HG03460 (cell line): ENCODE results near the gene PRELID3B.

Source experiments
- ATAC-seq: cut with Tn5 transposase; IDR thresholded peaks from one replicate; pipeline ENCODE4 v1.9.1; 2021; ENCODE audit not compliant: unreplicated experiment

PRELID3B gene

DNA sequence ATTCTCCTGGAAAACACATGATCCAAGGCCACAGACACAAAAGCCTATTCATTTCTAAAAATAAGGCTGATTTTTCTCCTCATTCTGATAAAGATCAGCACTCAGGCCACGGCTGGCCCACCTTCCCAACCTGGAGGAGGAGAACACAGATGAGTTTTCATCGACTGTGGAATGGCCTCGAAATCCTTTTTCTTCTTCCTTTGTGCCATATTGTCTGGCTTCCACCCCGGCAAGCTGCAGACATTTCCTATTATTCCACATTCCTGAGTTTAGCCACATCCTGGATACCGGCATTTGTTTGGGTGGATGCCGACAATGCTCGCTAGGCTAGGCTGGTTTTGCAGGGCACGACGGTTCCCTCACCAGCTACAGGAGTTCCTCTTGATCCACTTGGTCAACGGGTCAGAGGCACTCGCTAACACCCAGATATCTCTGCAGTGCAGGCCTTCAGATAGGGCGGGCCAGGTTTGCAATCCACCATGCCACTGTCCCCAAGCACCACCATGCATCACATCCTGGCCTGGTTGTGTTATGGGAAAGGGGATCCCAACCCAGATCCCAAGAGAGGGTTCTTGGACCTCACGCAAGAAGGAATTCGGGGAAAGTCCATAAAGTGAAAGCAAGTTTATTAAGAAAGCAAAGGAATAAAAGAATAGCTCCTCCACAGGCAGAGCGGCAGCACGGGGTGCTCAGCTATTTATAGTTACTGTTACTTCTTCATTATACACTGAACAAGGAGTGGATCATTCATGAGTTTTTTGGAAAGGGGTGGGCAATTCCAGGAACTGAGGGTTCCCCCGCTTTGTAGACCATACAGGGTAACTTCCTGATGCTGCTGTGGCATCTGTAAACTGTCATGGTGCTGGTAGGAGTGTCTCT, 31.4 kb downstream of the PRELID3B start:
- ATAC-seq = no peak

DNA sequence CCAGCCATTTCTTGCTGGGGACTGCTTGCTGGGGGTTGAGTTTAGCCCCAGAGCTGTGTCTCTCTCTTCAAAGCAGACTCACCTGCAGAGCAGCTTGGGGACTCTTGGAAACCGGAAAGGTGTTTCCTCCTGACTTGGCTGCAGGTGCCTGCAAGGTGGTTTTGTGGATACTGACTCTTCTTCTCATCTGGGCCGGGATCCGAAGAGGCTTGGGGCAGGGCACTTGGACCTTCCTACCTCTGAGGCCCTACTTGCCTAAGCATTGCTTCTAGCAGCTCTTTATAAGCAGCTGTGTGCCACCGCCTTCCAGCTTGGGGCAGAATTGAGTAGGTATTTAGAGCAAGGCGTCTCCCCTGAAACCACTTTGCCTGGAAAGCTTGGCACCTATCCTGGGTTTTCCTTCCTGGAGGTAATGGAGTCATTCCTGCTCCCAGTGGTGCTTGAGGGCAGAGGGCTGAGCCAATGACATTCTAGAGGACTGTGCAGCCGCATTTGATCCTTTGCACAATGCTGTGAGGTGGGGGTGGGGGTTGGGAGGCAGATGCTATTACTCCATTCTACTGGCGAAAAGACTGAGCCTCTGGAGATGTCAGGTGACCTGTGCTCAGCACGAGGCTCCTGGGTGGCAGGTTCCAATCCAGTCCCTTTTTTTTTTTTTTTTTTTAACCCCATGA, 32.1 kb downstream of the PRELID3B start:
- no peak for ATAC-seq

DNA sequence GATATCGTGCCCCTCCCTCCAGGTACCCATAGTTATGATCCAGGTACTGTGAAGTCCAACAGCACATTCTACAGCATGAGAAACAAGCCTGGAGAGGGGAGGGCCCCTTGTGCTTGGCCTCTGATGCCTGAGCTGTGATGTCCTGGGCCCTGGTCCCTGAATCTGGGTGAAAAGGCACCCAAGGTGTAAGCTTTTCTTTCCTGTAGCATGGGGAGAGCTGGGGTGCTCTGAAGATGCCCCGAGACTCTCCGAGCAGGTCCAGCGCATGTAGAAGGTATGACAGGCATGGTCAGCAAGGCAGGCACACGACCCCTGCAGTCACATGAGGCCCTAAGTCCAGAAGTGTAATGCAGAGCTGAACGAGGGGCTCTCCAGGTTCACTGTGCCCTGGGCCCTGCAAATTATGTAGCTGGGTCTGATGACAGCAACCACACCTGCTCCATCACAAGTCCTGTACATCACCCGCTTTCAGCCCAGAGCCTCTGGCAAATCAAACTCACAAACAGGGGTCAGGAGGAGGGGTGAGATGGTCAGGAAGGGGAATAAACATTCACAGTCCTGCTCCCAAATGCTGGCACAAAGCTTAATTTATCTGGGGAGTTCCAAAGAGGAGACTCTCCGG, 33.8 kb downstream of the PRELID3B start:
- ATAC-seq = no peak

DNA sequence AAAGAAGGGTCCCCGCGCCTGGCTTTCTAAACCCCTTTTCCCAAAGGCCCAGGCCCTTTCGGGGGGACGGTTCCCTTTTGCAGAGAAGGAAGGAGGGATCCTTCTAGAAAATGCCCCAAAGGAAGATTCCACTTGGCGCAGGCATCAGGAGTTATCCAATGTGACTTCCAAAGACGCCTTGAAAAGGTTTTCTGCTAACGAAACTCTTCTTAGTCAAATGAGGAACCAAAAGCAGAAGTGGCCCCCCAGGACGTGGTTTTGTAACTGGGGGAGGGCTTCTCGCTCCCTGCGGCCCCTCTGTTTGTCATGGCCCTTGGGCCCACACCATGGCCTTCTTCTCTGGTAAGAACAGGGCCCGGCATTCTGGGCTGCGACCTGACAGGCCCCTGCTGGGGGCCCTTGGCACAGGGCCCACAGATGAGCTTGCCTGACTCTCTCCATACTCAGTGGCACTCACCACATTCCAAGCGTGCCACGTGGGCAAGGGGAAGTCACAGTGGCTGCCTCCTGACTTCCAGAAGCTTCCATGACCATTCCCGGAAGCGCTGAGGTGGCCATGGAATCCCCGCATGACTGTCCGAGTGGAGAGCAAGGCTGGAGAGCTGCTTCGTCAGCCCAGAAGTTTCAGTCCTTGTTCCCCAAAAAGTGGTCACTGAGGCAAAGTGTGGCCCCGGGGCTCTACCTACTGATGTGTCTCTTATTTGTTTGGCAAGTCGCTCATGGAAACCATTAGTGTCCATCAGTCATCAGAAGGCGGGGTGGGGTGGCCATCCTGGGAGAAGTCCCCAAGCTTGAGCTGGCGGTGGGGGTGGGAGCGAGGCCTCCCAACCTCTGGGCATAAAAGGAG, 34.7 kb downstream of the PRELID3B start:
- ATAC-seq = peak; percentile 34

DNA sequence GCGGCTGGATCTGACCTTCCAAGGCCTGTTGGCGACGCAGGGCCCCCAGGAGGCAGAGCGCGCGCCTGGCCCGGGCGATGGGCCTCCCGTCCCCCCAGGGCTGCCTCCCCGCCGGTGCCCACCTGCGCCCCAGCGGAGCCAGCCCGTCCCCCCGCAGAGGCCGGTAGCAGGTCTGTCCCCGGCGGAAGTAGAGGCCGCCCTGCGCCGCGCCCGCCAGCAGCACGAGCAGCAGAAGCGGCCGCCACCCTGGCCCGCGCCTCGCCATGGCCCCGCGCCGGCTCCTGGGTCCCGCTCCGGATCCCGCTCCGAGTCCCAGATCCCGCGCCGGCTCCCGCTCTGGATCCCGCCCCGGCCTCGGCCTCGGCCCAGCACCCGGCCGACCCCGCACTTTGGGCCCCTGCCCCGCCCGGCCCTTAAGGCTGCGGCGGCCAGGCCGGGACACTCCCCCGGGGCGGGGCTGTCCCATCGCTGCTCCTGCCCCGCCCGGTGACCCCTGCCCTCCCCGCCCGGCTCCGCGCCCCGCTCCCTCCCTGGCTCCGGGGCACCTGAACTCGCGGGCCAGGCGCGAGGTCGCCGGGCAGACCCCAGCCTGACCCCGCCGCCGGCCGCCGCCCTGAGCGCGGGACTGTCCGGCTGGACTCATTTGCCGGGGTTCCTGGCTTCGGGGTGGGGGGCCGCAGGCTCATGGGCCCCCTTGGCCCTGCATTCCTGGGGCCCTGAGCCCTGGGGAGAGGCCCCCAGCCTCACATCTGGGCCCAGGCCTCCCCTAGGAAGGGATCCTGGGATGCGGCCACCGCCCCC, 35.5 kb downstream of the PRELID3B start, which contains the start of gene CTSZ:
Gene CTSZ, minus strand, starts transcription at position 391 of the 801 bp plus-strand sequence. Its CDS starts 126 bp downstream, at position 265.
- ATAC-seq = peak; percentile 18

DNA sequence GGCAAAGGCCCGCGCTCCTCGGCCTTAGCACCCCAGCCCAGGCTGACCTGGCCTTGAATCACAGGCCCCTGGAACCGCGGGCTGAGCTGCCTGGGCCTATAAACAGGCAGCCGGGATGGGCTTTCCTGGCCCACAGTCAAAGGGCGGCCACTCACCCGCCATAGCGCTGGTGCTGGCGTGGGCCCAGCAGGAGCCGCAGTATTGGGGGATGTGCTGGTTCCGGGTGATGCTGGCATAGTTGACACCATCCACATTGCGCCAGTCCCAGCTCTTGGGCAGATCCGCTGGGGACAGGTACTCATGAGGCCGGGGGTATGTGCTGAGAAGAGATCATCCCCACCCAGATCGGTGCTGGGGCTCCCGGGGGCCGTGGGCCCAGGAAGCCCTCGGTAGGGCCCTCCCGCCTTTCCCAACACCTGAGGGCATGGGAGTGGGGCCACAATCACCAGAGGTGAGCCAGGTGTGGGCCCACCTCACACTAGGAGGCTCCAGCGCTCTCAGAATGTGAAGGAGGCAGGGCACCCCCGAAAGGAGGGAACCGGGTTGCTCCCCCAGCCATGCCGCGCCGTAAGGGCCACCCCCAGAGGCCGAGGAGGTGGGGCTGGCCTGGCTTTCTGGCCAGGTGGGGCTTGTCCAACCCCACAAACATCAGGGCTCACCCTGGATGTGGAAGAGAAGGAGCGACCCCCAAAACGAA, 36.3 kb downstream of the PRELID3B start:
- ATAC-seq = no peak

DNA sequence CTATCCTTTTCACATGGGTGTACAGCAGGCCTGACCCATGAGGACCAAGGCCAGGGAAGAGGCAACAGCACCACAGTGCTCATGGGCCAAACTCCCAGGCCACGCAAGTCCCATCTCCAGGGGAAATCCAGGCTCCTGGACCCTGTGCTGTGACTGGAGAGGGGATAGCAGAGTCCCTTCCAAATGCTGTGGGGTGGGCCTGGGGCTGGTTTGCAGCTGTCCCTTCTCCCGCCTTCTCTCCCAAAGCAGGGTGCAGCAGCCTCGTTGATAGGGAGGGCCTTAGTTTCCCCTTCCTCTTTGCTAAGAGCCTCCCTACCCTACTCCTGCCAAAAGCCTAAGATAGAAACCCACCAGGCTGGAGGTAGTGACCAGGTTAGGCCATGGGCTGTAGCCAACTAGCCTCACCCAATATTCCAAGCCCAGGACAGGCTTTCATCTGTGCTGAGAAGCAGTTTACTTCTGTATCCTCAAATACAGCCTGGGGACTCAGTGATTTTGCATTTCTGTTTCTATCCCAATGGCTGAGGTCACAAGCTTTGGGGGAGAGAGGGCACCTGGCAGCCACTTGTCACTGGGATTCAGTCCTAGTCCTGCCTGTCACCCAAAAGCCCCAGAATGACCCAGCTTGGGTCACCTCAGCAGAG, 36.9 kb downstream of the PRELID3B start:
- no peak for ATAC-seq

DNA sequence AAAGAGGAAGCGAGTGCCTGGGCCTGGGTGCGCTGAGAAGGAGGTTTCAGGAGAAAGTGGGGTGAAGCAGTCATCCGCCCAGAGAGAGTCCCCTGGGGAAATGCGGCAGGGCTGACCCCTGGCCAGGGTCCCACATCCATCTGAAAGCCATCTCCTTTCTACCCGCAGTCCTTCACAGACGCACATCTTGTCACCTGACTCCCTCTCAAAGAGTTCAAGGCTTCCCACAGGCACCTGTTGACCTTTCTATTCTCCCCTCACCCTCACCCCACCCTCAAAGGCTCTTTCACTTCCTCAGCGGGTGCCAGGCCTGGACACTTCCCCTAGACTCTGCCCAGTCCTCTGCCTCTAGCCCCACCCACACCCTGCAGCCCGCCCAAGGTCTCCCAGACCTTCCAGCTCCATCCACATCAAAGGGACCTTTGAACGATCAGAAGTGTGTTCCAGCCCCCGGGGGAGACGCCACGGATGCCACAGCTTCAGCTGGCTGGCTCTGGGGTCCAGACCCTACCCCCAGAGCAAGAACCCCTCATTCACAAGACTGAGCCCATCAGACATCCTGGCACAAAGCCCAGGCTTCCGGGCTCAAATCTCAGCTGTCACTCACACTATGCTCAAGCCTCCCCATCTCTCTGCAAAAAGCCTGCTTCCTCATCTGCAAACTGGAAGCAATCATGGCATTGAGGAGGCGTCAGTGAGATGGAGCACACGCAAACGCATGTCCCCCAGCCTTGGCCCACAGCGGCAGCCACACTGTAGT, 37.6 kb downstream of the PRELID3B start:
- ATAC-seq = peak; percentile 58

DNA sequence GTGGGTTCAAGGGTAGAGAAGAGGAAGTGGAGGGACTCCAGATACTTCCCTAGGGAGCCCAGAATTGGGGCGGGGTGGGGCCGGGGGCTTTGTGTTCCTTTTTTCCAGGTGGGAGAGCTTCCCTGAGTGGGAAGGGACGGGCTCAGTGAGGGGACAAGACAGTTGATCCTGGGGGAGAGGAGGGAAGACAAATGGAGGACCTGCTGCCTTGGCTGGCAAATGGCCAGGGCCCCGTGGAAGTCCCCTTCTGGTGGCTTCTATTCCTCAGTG, 38.2 kb downstream of the PRELID3B start:
- ATAC-seq = no peak

DNA sequence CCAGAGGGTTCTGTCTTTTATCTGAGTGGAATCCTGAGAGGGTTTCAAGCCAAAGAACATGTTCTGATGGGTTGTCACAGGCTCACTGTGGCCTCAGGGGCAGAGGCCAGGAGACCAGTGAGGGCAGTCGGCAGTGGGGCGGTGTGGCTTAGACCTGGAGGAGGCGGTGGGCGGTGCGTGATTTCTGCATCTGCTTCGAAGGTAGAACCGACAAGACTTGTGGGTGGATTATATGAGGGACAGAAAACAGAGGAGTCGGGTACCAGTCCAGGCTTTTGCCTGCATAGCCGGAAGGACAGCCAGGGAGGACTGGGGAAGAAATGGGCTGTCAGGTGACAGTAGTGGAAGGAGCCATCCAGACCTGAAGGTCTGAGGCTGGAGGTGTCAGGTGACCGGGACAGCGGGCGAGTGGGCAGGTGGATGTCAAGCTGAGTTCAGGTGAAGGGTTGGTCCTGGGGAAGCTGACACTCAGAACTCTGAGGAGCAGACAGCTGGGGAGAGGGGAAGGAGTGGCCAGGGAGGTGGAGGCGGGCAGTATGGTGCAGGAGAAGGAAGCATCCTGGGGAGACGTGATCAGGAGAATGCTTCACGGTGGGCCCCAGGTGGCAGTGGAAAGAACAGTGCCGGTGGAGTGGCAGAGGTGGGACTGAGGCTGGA, 38.6 kb downstream of the PRELID3B start:
- no peak for ATAC-seq

DNA sequence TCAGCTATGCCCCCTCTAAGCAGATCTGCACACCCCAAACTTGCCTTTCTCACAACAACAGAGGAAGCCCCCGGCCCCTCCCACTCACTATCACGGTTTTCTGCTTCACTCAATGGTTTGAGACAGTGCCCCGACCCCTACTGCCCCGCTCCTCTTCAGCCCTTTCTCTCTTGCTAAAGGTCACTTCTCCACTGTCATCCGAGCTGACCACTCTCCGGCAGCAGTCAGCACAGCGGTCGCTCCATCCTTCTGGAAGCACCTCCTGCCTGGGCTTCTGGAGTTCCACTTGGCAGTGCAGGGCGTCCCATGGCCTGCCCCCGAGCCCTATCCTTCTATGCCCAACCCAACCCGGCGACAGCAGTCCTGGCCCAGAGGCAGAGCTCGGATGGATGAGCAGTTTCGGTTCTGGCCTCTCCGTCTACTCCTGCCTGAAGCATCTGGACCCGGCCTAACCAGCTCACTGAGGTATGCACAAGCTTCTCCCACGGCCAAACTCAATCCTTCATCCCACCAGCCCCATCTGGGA, 39.6 kb downstream of the PRELID3B start:
- ATAC-seq = no peak

DNA sequence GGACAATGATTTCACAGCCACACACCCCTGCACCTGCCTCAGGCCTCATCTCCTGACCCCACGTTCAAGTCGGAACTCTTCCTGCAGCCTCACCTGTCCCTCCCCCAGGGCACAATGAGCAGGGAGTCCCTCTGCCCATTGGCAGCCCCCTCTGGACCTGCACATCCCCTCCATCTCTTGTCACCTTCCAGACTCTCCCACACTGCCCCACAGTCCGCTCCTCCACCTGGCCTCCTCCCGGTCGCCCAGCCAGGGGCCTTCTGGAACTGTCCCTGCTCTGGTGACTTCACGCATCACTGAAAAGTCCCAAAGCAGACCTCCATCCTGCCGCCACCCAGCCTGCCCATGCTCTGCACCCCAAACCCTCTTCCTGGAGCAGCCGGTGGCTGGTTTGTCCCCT, 40.2 kb downstream of the PRELID3B start:
- ATAC-seq = no peak

DNA sequence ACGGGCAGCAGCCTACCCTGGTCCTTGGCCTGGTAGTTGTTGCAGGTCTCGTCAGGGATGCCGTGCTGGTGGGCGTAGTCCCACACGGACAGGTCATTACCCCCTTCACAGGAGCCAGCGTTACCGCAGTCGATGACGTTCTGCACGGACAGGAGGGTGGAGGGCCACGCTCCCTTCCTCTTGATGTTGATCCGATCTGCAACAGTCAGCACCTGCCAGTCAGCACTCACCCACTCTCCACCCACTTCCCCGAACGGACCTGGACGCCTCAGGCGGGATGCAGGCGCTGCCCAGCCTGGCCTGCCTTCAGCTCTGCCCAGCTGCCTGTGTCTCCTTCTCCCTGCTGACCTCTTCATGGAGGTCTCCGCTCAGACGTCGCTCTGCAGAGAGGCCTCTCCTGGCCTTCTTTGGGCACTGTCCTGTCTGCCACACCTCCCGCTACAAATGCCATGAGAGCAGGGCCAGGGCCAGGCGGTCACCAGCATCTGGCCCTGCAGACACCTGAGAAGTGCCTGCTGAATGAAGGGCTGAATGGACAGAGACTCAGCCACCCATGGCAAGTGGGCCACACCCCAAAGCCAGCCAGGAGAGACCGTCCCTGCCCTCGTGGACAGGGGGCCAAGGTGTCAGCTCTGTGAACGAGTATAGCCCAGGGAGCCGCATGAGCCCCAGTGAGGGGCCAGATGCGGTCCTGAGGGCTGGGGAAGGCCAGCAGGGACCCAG, 41.0 kb downstream of the PRELID3B start:
- no peak for ATAC-seq

DNA sequence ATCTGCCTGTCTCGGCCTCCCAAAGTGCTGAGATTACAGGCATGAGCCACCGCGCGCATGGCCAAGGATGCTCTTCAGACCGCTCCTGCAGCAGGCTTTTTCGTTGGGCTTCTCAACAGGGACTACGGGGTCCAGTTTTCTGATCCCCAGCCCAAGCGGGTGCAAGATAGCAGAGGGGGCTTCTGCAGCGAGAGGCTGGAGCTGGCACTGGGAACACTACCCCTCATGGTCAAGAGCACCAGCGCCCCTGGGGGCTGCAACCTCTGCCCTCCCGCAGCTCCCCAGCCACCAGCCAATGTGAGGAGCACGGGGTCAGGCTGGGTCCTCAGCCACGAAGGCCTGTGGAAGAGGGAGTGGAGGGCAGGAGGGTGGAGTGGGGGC, 41.5 kb downstream of the PRELID3B start:
- ATAC-seq = no peak

DNA sequence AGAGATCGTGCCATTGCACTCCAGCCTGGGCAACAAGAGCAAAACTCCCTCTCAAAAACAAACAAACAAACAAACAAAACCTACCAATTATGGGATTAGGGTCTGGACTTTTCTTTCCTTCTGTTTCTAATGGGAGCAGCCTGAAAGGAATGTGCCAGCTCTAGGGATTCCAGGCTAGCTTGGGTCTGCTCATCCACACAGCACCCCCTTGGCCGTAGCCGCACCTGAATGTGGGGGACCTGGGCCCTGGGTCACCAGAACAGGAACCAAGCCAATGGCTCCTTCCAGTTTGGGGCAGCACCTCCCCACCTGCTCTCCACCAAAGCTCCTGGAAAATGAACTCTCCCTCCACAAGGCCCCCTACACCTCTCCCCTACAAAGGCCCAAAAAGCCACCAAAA, 42.3 kb downstream of the PRELID3B start:
- ATAC-seq = no peak

DNA sequence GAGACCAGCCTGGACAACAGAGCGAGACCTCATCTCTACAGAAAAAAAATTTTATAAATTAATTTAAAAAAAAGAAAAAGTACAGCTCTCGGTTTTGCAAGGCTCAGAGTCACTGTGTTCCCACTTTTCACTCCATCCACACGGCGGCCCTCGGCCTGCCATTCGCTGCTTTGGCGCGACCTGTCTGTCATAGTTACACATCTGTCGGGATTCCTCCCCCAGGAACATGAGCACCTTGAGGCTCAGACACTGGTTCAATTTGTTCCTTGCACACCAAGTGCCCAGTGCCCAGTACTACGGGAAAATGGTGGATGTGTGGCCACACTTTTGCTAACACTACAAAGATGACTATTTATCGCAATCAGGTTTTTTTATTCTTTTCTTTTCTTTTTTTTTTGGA, 43.9 kb downstream of the PRELID3B start:
- ATAC-seq = no peak

DNA sequence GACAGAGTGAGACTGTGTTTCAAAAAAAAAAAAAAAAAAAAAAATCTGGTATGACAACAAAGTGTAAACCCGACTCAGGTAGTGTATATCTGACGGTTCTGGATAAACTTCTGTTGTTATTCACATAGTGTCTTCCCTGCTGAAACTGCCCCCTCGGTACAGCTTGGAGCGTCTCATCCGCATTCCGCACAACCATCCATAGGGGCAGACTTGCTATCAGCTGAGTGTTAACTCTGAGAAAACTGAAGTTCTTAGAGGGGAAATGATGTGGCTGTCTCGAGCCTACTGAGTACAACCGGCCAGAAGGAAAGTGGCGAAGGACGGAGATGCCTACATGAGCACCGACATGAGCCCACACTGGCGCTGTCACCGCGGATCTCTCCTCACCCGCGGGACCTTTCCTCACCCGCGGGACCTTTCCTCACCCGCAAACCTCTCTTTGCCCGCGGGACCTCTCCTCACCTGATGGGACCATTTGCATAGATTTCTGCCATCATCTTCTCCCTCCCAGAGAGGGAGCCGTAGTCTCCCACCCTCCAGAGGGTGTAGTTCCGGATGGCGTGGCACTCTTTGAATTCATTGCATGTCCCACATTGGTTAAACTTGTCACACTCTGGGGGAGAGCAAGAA, 45.3 kb downstream of the PRELID3B start:
- no peak for ATAC-seq
